Neural progenitor cell (in vitro differentiated cells): ENCODE data around the gene COQ9.
"Not testable (repeated sequence)": the region's sequence is repeated elsewhere in the genome, so short reads cannot be mapped to it uniquely, and the experiment has no call there.

Experiments
- EZH2 ChIP-seq: fragments of 200-600 bp; sonication (generic); IDR thresholded peaks from 2 replicates; pipeline ENCODE4 v1.6.1; 2017; ENCODE audit warnings: antibody characterized with exemption, mild to moderate bottlenecking, moderate library complexity
- EZH2phosphoT487 ChIP-seq: fragments of 200-600 bp; sonication (generic); IDR thresholded peaks from 2 replicates; pipeline ENCODE4 v1.6.1; 2017; ENCODE audit warnings: antibody characterized with exemption
- TF ChIP-seq, protein P1 (sequence below): fragments of 200-600 bp; sonication (generic); IDR thresholded peaks from 2 replicates; pipeline ENCODE4 v1.5.1; 2017; ENCODE audit warnings: antibody characterized with exemption, mild to moderate bottlenecking

DNA sequence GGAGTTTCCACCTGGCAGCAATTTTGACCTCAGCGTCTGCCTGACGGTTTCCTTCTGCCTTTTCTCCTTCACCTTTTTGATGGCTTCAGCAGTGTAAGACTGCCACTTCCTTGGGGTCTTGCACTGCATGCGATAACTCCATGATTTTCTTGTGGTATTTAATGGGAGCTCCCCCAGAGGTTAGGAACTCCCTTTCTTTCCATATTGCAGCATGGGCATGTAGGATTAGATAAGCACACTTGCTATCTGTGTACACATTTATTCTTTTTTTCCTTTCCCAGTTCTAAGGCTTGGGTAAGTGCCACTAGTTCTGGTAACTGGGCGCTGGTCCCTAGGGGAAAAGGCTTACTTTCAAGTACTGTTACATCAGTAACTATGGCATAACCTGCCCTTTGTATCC is 49.8 kb upstream of the COQ9 start:
- not testable (repeated sequence) for TF ChIP-seq EZH2, EZH2phosphoT487
- TF ChIP-seq, protein P1, sequence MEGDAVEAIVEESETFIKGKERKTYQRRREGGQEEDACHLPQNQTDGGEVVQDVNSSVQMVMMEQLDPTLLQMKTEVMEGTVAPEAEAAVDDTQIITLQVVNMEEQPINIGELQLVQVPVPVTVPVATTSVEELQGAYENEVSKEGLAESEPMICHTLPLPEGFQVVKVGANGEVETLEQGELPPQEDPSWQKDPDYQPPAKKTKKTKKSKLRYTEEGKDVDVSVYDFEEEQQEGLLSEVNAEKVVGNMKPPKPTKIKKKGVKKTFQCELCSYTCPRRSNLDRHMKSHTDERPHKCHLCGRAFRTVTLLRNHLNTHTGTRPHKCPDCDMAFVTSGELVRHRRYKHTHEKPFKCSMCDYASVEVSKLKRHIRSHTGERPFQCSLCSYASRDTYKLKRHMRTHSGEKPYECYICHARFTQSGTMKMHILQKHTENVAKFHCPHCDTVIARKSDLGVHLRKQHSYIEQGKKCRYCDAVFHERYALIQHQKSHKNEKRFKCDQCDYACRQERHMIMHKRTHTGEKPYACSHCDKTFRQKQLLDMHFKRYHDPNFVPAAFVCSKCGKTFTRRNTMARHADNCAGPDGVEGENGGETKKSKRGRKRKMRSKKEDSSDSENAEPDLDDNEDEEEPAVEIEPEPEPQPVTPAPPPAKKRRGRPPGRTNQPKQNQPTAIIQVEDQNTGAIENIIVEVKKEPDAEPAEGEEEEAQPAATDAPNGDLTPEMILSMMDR: not testable (repeated sequence)
